ENCODE measurements around the gene DHRSX. TPM values are rescaled to one million over a fixed set of nuclear protein-coding genes. Genes with fewer than 3 reads are reported as not detected.
"Not testable (repeated sequence)": the region's sequence is repeated elsewhere in the genome, so short reads cannot be mapped to it uniquely, and the experiment has no call there.

DHRSX gene
- total and polyA plus RNA-seq, 2 donors (not counting 1 experiment from before 2014, with no cell fraction given): 18.8 to 39.0 TPM

DNA sequence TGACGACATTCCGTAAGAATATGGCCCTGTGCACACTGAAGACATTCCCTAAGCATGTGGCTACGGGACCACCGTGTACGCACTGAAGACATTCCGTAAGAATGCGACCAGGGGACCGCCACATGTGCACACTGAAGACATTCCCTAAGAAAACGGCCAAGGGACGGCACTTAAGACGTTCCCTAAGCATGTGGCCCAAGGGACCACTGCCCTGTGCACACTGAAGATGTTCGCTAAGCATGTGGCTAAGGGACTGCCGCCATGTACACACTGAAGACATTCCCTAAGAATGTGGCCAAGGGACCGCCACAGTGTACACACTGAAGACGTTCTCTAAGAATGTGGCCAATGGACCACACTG, 21.4 kb downstream of the DHRSX start:
- Histone ChIP-seq H3K36me3 (replicated peaks in 1 of 2; ENCODE audit: control extremely low read depth in 1 of 2, control insufficient read depth in 1 of 2, extremely low read depth in 1 of 2, insufficient read depth in 2 of 2, low read length in 1 of 2) (peaks cover 0 to 4% of the 10 kb centered on the region in 2 experiments), H4K20me1 (ENCODE audit: control insufficient read depth, insufficient read depth, low read length, poor library complexity, severe bottlenecking) (peaks cover 40% of the 10 kb centered on the region), H3K4me3 (ENCODE audit: control extremely low read depth in 1 of 5, extremely low read depth in 1 of 5, insufficient read depth in 1 of 5, low read depth in 2 of 5, low read length in 4 of 5) (no peak overlapping the region), H3K27ac (ENCODE audit: low read length in 2 of 2) (no peak overlapping the region), H2AFZ (ENCODE audit: insufficient read depth, low read depth, low read length, poor library complexity, severe bottlenecking) (no peak overlapping the region), H3K27me3 (replicated peaks in 1 of 4; ENCODE audit: control extremely low read depth in 1 of 4, control insufficient read depth in 3 of 4, insufficient read depth in 4 of 4, low read length in 3 of 4) (no peaks in the 10 kb centered on the region), H3K9me3 (ENCODE audit: control extremely low read depth in 1 of 3, control insufficient read depth in 2 of 3, insufficient read depth in 1 of 3, low read length in 2 of 3) (peaks cover 0 to 15% (median 4%) of the 10 kb centered on the region in 3 donors), H3K4me2 (replicated peaks; ENCODE audit: low read depth, low read length, poor library complexity, severe bottlenecking) (no peak overlapping the region), H3K9ac (ENCODE audit: low read length) (no peak overlapping the region), H3K4me1 (ENCODE audit: control insufficient read depth in 2 of 2, insufficient read depth in 2 of 2, low read length in 2 of 2) (no peaks in the 10 kb centered on the region), H3K79me2 (ENCODE audit: control insufficient read depth, insufficient read depth, low read length) (peaks cover 54% of the 10 kb centered on the region)
- Mint-ChIP-seq H3K4me3 (no peak overlapping the region), H3K9me3 (ENCODE audit: insufficient read depth) (peaks cover 3% of the 10 kb centered on the region), H3K27ac (no peak overlapping the region), H3K4me1 (peaks cover 10% of the 10 kb centered on the region), H3K27me3 (no peaks in the 10 kb centered on the region)
- WGBS (ENCODE audit: insufficient coverage): 99% methylated on average over 15 of the region's 15 CpGs
- DNase-seq (no peak), ATAC-seq (ENCODE audit: low read depth) (no peak)
- POLR2A ChIA-PET: no interaction called here
- intact Hi-C loops (cut with micrococcal nuclease): no loop called here
- TF ChIP-seq, protein P1, sequence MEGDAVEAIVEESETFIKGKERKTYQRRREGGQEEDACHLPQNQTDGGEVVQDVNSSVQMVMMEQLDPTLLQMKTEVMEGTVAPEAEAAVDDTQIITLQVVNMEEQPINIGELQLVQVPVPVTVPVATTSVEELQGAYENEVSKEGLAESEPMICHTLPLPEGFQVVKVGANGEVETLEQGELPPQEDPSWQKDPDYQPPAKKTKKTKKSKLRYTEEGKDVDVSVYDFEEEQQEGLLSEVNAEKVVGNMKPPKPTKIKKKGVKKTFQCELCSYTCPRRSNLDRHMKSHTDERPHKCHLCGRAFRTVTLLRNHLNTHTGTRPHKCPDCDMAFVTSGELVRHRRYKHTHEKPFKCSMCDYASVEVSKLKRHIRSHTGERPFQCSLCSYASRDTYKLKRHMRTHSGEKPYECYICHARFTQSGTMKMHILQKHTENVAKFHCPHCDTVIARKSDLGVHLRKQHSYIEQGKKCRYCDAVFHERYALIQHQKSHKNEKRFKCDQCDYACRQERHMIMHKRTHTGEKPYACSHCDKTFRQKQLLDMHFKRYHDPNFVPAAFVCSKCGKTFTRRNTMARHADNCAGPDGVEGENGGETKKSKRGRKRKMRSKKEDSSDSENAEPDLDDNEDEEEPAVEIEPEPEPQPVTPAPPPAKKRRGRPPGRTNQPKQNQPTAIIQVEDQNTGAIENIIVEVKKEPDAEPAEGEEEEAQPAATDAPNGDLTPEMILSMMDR (IDR thresholded peaks at IDR 0.05): no peak
- TF ChIP-seq EZH2 (IDR thresholded peaks at IDR 0.05; ENCODE audit: borderline replicate concordance, insufficient read depth, low read depth, low read length, poor library complexity, severe bottlenecking): no peak
- CTCF ChIA-PET: no interaction called here

DNA sequence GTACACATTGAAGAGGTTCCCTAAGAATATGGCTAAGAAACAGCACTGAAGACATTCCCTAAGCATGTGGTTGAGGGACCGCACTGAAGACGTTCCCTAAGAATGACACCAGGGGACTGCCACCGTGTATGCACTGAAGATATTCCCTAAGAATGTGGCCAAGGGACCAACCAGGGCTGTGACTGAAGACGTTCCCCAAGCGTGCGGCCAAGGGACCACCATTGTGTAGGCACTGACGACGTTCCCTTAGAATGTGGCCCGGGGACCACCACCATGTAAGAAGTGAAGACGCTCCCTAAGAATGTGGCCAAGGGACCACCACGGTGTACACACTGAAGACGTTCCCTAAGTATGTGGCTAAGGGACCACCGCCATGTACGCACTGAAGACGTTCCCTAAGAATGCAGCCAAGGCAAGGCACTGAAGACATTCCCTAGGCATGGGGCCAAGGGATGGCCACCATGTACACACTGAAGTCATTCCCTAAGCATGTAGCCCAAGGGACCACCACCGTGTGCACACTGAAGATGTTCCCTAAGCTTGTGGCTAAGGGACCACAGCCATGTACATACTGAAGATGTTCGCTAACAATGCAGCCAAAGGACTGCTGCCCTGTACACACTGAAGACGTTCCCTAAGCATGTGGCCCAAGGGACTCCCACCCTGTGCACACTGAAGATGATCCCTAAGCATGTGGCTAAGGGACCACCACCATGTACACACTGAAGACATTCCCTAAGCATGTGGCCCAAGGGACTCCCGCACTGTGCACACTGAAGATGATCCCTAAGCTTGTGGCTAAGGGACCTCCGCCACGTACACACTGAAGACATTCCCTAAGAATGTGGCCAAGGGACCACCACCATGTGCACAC, 22.0 kb downstream of the DHRSX start:
- intact Hi-C loops (cut with micrococcal nuclease): no loop called here
- no peak overlapping the region for H3K27ac ChIP-seq (ENCODE audit: low read length in 2 of 2)
- H3K9ac ChIP-seq (ENCODE audit: low read length): no peak overlapping the region
- H3K27me3 ChIP-seq (replicated peaks in 1 of 4; ENCODE audit: control extremely low read depth in 1 of 4, control insufficient read depth in 3 of 4, insufficient read depth in 4 of 4, low read length in 3 of 4): no peaks in the 10 kb centered on the region
- TF ChIP-seq, protein P1 (IDR thresholded peaks at IDR 0.05): no peak
- no peak for TF ChIP-seq EZH2 (IDR thresholded peaks at IDR 0.05; ENCODE audit: borderline replicate concordance, insufficient read depth, low read depth, low read length, poor library complexity, severe bottlenecking)
- no peak overlapping the region for H3K4me2 ChIP-seq (replicated peaks; ENCODE audit: low read depth, low read length, poor library complexity, severe bottlenecking)
- CTCF ChIA-PET: no interaction called here
- Mint-ChIP-seq H3K27ac (no peak overlapping the region), H3K27me3 (no peaks in the 10 kb centered on the region), H3K9me3 (ENCODE audit: insufficient read depth) (peaks cover 3% of the 10 kb centered on the region), H3K4me1 (peaks cover 10% of the 10 kb centered on the region), H3K4me3 (no peak overlapping the region)
- H4K20me1 ChIP-seq (ENCODE audit: control insufficient read depth, insufficient read depth, low read length, poor library complexity, severe bottlenecking): peaks cover 40% of the 10 kb centered on the region
- H3K79me2 ChIP-seq (ENCODE audit: control insufficient read depth, insufficient read depth, low read length): peaks cover 55% of the 10 kb centered on the region
- ATAC-seq (ENCODE audit: low read depth) (no peak), DNase-seq (no peak)
- H3K9me3 ChIP-seq (ENCODE audit: control extremely low read depth in 1 of 3, control insufficient read depth in 2 of 3, insufficient read depth in 1 of 3, low read length in 2 of 3): peaks cover 0 to 15% (median 4%) of the 10 kb centered on the region in 3 donors
- H2AFZ ChIP-seq (ENCODE audit: insufficient read depth, low read depth, low read length, poor library complexity, severe bottlenecking): no peak overlapping the region
- H3K4me3 ChIP-seq (ENCODE audit: control extremely low read depth in 1 of 5, extremely low read depth in 1 of 5, insufficient read depth in 1 of 5, low read depth in 2 of 5, low read length in 4 of 5): no peak overlapping the region
- peaks cover 0 to 4% of the 10 kb centered on the region in 2 experiments for H3K36me3 ChIP-seq (replicated peaks in 1 of 2; ENCODE audit: control extremely low read depth in 1 of 2, control insufficient read depth in 1 of 2, extremely low read depth in 1 of 2, insufficient read depth in 2 of 2, low read length in 1 of 2)
- no peaks in the 10 kb centered on the region for H3K4me1 ChIP-seq (ENCODE audit: control insufficient read depth in 2 of 2, insufficient read depth in 2 of 2, low read length in 2 of 2)
- POLR2A ChIA-PET: no interaction called here
- 96% methylated on average over 21 of the region's 21 CpGs for WGBS (ENCODE audit: insufficient coverage)

DNA sequence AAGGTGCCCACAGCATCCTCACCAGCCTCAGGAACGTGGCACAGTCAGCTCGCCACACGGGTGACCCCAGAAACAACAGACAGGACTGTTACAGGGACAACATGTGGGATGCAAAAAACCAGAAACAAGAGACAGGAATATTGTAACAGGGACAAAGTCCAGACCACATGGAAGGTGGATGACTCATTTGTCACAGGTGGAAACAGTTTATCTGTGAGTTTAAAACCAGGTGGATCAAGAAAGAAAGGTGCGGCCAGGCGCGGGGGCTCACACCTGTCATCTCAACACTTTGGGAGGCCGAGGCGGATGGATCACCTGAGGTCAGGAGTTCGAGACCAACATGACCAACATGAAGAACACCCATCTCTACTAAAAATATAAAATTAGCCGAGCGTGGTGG, 23.5 kb downstream of the DHRSX start:
- H3K4me3 ChIP-seq (ENCODE audit: control extremely low read depth in 1 of 5, extremely low read depth in 1 of 5, insufficient read depth in 1 of 5, low read depth in 2 of 5, low read length in 4 of 5); H3K36me3 ChIP-seq (replicated peaks in 1 of 2; ENCODE audit: control extremely low read depth in 1 of 2, control insufficient read depth in 1 of 2, extremely low read depth in 1 of 2, insufficient read depth in 2 of 2, low read length in 1 of 2); H3K27ac Mint-ChIP-seq; H3K27me3 ChIP-seq (replicated peaks in 1 of 4; ENCODE audit: control extremely low read depth in 1 of 4, control insufficient read depth in 3 of 4, insufficient read depth in 4 of 4, low read length in 3 of 4); intact Hi-C loops (cut with micrococcal nuclease); H3K4me2 ChIP-seq (replicated peaks; ENCODE audit: low read depth, low read length, poor library complexity, severe bottlenecking); ATAC-seq (ENCODE audit: low read depth); H3K9ac ChIP-seq (ENCODE audit: low read length); H3K27me3 Mint-ChIP-seq; H3K4me3 Mint-ChIP-seq; POLR2A ChIA-PET; CTCF ChIA-PET; H3K9me3 Mint-ChIP-seq (ENCODE audit: insufficient read depth); H3K4me1 ChIP-seq (ENCODE audit: control insufficient read depth in 2 of 2, insufficient read depth in 2 of 2, low read length in 2 of 2); H3K27ac ChIP-seq (ENCODE audit: low read length in 2 of 2); H2AFZ ChIP-seq (ENCODE audit: insufficient read depth, low read depth, low read length, poor library complexity, severe bottlenecking); DNase-seq: not testable (repeated sequence)
- H3K9me3 ChIP-seq (ENCODE audit: control extremely low read depth in 1 of 3, control insufficient read depth in 2 of 3, insufficient read depth in 1 of 3, low read length in 2 of 3): peaks cover 0 to 15% (median 4%) of the 10 kb centered on the region in 3 donors
- H3K79me2 ChIP-seq (ENCODE audit: control insufficient read depth, insufficient read depth, low read length): peaks cover 57% of the 10 kb centered on the region
- peaks cover 10% of the 10 kb centered on the region for H3K4me1 Mint-ChIP-seq
- H4K20me1 ChIP-seq (ENCODE audit: control insufficient read depth, insufficient read depth, low read length, poor library complexity, severe bottlenecking): peaks cover 42% of the 10 kb centered on the region
- WGBS (ENCODE audit: insufficient coverage): 95% methylated on average over 3 of the region's 11 CpGs
